Astrocyte of the cerebellum (primary cell): Measurements from ENCODE around the gene PAH.

Experiments used
- DNase-seq: peaks from one replicate; pipeline ENCODE4 v3.0.0-alpha.2; 2011; ENCODE audit warnings: low read depth
- H3K4me3 ChIP-seq: 2 replicates; pipeline ENCODE4 v1.5.1; 2011; ENCODE audit warnings: mild to moderate bottlenecking, low read depth, low read length, moderate library complexity
- CTCF ChIP-seq: IDR thresholded peaks from 2 replicates; pipeline ENCODE4 v1.5.1; 2012; ENCODE audit warnings: low read length, low read depth, moderate library complexity, mild to moderate bottlenecking; ENCODE audit errors: missing control alignments
- in situ Hi-C: cut with HindIII; loops from 2 replicates; pipeline ENCODE4 v1.10.0; 2017; ENCODE audit warnings: low sequenced_read_pairs

The PAH gene

GRCh38 chr12:102905229-102905628 is 11.8 kb downstream of the PAH start:
- no peak for TF ChIP-seq CTCF
- H3K4me3 ChIP-seq, result no peak overlapping the region
- DNase-seq, result no peak
- in situ Hi-C loops, result no loop called here

- no peak overlapping the region for H3K4me3 ChIP-seq
- no peak for DNase-seq
- no peak for TF ChIP-seq CTCF
- in situ Hi-C loops, result no loop called here
Observed at GRCh38 chr12:102903337-102904007, 13.6 kb downstream of the PAH start.

DNA sequence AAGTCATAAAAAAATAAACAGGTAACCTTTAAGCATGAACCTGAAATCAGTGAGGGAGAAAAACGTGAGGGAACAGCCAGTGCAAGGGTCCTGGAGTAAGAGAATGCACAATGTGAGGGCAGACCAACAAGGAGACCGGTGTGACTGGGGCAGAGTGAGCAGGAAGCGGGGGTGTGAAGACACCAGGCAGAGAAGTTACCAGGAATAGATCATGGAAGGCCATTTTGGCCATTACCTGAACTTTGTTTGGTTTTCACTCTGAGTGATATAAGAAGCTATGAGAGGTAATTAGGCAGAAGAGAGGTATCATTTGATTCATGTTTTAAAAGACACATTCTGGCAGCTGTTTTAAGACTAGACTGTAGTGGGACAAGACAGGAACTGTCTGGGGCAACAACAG is 15.0 kb downstream of the PAH start:
- no peak for DNase-seq
- TF ChIP-seq CTCF, result no peak
- H3K4me3 ChIP-seq, result no peak overlapping the region
- in situ Hi-C loops, result no loop called here

DNA sequence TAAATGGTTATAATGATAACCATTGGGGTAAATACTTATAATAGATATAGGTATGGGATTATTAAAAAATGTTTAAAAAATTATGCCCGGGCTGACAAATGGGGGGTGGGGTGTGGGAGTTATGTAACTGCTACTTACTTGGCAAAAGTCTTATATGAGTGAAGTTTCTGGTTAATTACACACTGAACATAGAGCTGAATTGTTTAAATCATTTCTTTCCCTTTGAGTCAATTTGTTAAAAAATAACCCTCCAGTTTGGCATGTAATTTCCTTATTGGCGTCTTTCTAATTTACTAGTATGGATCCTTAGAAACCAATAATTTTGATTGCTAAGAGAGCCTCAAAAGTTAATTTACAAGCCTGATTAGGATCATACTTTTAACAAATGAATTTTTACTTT is 16.7 kb downstream of the PAH start:
- no peak for DNase-seq
- in situ Hi-C loops, result no loop called here
- H3K4me3 ChIP-seq, result no peak overlapping the region
- no peak for TF ChIP-seq CTCF

- in situ Hi-C loops, result no loop called here
- TF ChIP-seq CTCF, result no peak
- no peak for DNase-seq
- no peak overlapping the region for H3K4me3 ChIP-seq
Observed at GRCh38 chr12:102896067-102896466, 21.0 kb downstream of the PAH start.

DNA sequence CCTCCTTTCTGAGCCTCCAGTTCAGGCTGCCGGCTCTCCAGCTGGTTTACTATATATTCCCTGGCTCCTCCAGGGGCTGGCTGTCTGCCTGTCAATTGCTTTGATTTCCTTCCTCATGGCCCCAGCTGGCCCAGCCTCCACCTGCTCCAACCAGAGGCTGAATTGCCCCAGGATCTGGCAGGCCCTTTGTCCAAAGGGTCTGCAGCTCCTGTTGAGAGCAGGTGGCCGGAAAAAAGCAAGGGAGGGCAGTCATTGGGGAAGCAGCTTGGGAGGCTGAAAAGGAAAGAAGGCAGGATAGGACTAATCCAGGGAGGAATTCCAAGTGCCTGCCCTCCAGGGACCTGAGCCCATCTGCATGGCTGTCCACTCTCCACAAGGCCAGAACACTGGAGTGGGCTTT is 25.3 kb downstream of the PAH start:
- no peak for DNase-seq
- in situ Hi-C loops, result no loop called here
- no peak overlapping the region for H3K4me3 ChIP-seq
- no peak for TF ChIP-seq CTCF
